GM15510 (cell line): ENCODE data around the gene ZNF454.

Source experiments
- POLR2A ChIP-seq: IDR thresholded peaks from 3 replicates; pipeline ENCODE4 v1.6.1; 2011; ENCODE audit warnings: borderline replicate concordance; ENCODE audit not compliant: insufficient read length; ENCODE audit errors: extremely low read depth

ZNF454 gene

GRCh38 chr5:178940569-178941360, at the start of gene ZNF454:
TSS of gene ZNF454 (plus strand) at chr5:178941198. CDS start at chr5:178942792, 1,594 bp downstream.
- no peak for TF ChIP-seq POLR2A

DNA sequence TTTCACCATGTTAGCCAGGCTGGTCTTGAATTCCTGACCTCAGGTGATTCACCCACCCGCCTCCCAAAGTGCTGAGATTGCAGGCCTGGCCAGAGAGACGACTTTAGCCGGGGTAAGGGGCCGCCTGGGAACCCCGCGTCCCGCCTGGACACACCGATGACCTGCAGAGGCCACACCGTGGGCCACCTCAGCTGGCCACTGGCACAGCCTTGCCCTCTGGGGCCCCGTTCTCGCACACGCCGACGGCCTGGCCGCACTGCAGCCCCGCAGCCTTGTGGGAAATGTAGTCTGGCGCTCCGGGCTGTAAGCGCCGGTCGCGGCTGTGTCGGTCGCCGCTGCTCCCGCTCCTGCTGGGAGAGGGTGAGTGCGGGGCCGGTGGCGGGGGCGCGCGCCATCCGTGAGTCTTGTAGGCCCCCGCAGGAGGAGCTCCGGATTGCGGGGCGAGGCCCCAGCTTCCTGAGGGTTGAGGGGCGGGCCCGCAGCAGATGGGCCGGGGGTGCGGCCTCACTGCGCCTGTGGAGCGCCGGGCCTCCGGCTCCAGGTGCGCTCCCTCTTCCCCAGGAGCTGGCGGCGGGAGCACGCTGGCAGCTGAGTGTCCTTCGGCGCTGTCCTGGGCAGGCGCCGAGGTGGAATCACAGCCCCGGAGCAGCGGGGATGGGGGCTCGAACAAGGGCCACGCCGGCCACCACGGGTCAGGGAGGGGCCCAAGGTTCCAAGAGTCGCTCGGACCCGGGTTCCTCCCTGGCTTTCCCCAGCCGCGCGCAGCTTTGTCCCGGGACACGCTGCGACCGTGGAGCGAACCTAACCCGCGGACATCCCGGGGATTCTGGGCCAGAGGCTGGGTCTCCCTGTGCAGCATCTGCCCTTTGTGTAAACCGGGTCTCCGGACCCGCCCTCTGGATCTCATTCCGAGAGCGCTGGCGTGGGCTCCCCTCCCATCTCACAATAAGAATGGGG, 45.1 kb upstream of the ZNF454 start, which contains the start of gene ZFP2:
TSS of gene ZFP2 (plus strand) at position 299 of the 957 bp plus-strand sequence. CDS start 35,401 bp downstream, outside the sequence.
- TF ChIP-seq POLR2A, result no peak

DNA sequence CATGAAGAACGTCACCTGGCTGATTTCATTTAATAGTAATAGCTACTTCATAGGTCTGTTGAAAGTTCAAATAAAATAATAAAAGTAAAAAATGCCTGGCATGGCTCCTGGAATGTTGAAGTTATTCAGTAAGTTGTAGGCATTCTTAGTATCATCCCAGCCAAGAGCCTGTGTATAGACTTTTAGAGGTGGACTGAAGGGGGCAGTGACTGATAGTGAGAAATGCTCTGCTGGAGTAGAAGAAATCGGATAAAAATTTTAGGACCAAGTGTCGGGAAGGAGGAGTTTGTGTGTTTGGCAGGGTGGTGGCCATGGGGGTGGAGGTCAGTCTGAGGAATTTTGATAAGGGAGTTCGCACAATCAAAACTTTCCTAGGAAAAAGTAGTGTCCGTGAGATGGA, 41.7 kb upstream of the ZNF454 start:
- TF ChIP-seq POLR2A, result no peak

DNA sequence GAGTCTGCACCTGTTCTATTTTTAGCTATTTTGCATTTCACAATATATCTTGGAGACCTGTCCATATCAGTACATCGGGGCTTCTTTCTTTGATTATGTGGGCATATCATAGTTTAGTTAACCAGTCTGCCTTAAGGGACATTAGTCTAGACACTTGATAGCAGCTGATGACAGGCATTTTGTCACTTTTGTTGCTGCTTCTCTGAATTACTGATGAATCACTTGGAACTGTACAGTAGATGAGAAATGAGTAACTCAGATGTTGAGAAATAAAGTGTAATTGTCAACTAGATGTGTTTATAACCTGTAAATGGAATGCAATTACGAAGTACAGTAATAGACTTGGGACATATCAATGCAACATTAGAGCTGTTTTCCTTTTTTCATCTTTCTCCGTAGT, 38.1 kb upstream of the ZNF454 start:
- no peak for TF ChIP-seq POLR2A

DNA sequence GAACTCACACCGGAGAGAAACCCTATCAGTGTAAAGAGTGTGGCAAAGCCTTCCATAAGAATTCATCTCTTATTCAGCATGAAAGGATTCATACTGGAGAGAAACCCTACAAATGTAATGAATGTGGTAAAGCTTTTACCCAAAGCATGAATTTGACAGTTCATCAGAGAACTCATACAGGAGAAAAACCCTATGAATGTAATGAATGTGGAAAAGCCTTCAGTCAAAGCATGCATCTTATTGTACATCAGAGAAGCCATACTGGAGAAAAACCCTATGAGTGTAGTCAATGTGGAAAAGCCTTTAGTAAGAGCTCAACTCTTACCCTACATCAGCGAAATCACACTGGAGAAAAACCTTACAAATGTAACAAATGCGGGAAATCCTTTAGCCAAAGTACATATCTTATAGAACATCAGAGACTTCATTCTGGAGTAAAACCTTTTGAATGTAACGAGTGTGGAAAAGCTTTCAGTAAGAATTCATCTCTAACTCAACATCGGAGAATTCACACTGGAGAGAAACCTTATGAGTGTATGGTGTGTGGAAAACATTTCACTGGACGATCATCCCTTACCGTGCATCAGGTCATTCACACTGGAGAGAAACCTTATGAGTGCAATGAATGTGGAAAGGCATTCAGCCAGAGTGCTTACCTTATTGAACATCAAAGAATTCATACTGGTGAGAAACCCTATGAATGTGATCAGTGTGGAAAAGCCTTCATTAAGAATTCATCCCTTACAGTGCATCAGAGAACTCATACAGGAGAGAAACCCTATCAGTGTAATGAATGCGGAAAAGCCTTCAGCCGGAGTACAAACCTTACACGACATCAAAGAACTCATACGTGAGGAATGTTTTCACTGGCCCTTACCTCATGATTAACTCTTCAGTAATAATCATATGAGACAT, 8.9 kb upstream of the ZNF454 start:
- TF ChIP-seq POLR2A, result no peak

DNA sequence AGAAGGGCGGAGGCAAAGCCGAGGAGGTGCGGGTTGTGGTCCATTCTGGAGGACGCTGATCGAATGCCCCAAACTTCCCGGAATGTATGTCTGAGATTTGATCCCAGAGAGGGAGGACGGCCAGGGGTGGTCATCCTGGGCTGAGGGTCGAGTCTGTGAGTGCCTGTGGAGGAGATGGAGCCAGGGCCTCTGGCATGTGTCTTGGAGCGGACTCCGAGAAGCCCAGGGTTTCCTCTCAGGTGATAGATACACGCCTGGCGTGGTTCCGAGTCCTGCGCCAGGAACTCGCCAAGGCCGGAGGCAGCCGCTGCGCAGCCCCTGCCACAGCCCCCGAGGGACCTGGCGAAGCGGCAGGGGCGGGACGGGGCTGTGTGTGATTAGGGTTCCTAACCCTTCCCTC, 363 bp downstream of the ZNF454 start:
- TF ChIP-seq POLR2A, result no peak

DNA sequence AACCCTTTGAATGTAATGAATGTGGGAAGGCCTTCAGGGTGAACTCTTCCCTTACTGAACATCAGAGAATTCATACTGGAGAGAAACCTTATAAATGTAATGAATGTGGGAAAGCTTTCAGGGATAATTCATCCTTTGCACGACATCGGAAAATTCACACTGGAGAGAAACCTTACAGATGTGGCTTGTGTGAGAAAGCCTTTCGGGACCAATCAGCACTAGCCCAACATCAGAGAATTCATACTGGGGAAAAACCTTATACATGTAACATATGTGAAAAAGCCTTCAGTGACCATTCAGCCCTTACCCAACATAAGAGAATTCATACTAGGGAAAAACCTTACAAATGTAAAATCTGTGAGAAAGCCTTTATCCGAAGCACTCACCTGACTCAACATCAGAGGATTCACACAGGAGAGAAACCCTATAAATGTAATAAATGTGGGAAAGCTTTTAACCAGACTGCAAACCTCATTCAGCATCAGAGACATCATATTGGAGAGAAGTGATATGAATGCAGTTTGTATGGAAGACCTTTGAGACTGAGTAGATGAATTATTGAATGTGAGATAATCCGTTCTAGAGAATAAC, 24.6 kb downstream of the ZNF454 start:
- TF ChIP-seq POLR2A, result no peak

DNA sequence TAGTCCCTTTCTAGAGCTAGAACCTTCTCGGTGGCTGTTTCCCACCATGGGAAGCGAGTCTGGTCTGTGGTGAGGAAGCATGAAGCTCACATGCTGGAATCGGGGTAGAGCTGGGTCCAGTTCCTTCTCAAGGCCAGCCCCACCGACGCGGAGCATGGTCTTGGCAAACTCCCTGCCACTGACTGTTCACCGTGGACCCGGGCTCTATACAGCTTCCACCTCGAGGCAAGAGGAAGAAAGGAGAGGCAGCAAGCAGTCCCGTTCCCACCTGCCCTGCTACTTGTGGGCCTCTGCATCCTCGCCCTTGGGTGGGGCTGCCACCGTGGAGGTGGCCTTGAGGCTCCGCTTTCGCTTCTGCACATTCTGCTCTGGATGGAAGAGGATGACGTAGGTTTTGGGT, 40.4 kb downstream of the ZNF454 start:
- no peak for TF ChIP-seq POLR2A

DNA sequence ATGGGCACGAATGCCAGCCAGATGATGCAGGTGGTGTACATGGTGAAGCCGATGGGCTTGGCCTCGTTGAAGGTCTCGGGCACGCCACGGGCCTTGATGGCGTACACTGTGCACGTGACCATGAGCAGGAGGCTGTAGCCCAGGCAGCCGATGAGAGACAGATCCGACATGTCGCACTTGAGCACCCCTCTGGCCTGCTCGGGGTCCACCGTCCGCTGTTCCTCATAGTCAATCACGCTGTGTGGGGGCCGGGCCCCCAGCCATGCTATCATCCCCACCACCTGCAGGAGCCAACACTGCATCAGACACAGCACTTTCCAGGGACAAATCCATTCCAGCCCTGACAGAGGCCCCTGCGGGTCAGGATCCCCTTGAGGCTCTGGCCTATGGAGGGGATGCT, 41.9 kb downstream of the ZNF454 start:
- no peak for TF ChIP-seq POLR2A

DNA sequence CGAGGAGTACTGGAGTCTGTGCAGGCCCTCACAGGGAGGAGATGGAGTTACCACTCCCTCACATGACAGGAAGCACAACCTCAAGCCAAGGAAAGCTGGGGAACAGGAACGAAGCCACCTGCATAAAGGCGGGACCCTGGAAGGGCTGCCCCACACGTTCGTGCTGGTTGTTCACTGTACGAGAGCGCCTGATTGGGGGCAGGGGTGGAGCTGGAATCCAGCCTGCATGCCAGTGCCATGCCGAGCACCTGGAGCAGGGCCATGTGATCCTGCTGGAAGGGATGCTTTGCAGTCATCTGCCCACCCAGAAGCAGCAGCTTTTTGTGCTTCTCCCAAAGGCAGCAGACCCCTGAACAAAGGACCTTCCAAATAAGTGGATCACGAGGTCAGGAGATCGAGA, 42.7 kb downstream of the ZNF454 start:
- no peak for TF ChIP-seq POLR2A

- TF ChIP-seq POLR2A, result no peak
These were observed 43.4 kb downstream of the ZNF454 start for GRCh38 chr5:178984145-178985072.

DNA sequence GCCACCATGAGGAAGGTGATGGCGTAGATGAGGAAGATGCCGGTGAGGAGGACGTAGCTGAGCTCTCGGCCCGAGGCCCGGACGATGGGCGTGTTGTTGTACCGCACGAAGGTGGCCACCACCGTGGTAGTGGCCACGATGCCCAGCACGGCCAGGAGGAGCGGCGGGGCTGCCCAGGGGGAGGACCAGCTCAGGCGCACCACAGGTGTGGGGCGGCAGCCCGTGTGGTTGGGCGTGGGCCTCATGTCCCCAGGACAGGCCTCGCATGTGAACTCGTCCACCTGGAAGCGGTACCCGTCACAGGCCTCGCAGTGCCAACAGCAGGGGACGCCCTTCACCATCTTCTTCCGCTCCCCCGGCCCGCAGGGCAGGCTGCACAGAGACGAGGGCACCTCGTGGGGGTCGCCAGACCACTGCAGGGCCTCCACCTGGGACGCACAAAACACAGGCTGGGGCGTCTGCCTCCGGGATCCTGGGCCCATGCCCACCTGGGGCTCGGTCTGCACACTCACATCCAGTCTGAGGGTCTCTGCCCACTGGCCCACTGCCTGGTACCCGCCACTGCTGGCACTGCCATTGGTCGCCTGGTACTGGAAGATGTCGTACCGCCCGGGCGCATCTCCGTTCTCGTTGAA, 45.4 kb downstream of the ZNF454 start:
- TF ChIP-seq POLR2A, result no peak
